ENCODE measurements around the gene CATSPER1.
A peak's percentile ranks its signal among the peaks of the same experiment; 100 is the strongest.
"Not testable (repeated sequence)": the region's sequence is repeated elsewhere in the genome, so short reads cannot be mapped to it uniquely, and the experiment has no call there.

CATSPER1 gene

GRCh38 chr11:66015936-66016792 is 10.1 kb downstream of the CATSPER1 start:
- peaks cover 11 to 19% of the 10 kb centered on the region in 2 donors for H3K27me3 ChIP-seq (ENCODE audit: control insufficient read depth in 1 of 2, insufficient read depth in 2 of 2, low read length in 2 of 2)
- H3K9ac ChIP-seq (ENCODE audit: low read length) = no peak overlapping the region
- H3K27ac ChIP-seq (ENCODE audit: low read depth, low read length) = no peak overlapping the region
- peaks cover 4% of the 10 kb centered on the region for H3K4me1 ChIP-seq (ENCODE audit: insufficient read depth, low read length)
- H3K4me3 ChIP-seq (ENCODE audit: low read depth in 1 of 2, low read length in 2 of 2) = no peak overlapping the region
- H3K36me3 ChIP-seq (ENCODE audit: insufficient read depth, low read length) = no peaks in the 10 kb centered on the region
- H3K9me3 ChIP-seq (ENCODE audit: low read length) = no peaks in the 10 kb centered on the region

GRCh38 chr11:66015454-66015881 is 10.8 kb downstream of the CATSPER1 start:
- no peaks in the 10 kb centered on the region for H3K9me3 ChIP-seq (ENCODE audit: low read length)
- no peak overlapping the region for H3K27ac ChIP-seq (ENCODE audit: low read depth, low read length)
- peaks cover 11 to 19% of the 10 kb centered on the region in 2 donors for H3K27me3 ChIP-seq (ENCODE audit: control insufficient read depth in 1 of 2, insufficient read depth in 2 of 2, low read length in 2 of 2)
- no peaks in the 10 kb centered on the region for H3K36me3 ChIP-seq (ENCODE audit: insufficient read depth, low read length)
- H3K9ac ChIP-seq (ENCODE audit: low read length) = no peak overlapping the region
- no peak overlapping the region for H3K4me3 ChIP-seq (ENCODE audit: low read depth in 1 of 2, low read length in 2 of 2)
- peaks cover 4% of the 10 kb centered on the region for H3K4me1 ChIP-seq (ENCODE audit: insufficient read depth, low read length)

- Histone ChIP-seq H3K9me3 (ENCODE audit: low read length) (no peaks in the 10 kb centered on the region), H3K9ac (ENCODE audit: low read length) (no peak overlapping the region), H3K27ac (ENCODE audit: low read depth, low read length) (no peak overlapping the region)
Measured at GRCh38 chr11:66014804-66015453, 11.3 kb downstream of the CATSPER1 start.

GRCh38 chr11:66013762-66014100 is 12.5 kb downstream of the CATSPER1 start:
- H3K27me3 ChIP-seq (ENCODE audit: control insufficient read depth in 1 of 2, insufficient read depth in 2 of 2, low read length in 2 of 2) = peaks cover 11 to 19% of the 10 kb centered on the region in 2 donors
- no peaks in the 10 kb centered on the region for H3K36me3 ChIP-seq (ENCODE audit: insufficient read depth, low read length)
- peaks cover 4% of the 10 kb centered on the region for H3K4me1 ChIP-seq (ENCODE audit: insufficient read depth, low read length)
- H3K4me3 ChIP-seq (ENCODE audit: low read depth in 1 of 2, low read length in 2 of 2) = no peak overlapping the region
- H3K27ac ChIP-seq (ENCODE audit: low read depth, low read length) = no peak overlapping the region
- no peak overlapping the region for H3K9ac ChIP-seq (ENCODE audit: low read length)
- no peaks in the 10 kb centered on the region for H3K9me3 ChIP-seq (ENCODE audit: low read length)

More at GRCh38 chr11:66014804-66015453, 11.3 kb downstream of the CATSPER1 start:
- Histone ChIP-seq H3K4me3 (ENCODE audit: low read depth in 1 of 2, low read length in 2 of 2) (no peak overlapping the region), H3K4me1 (ENCODE audit: insufficient read depth, low read length) (peaks cover 4% of the 10 kb centered on the region), H3K27me3 (ENCODE audit: control insufficient read depth in 1 of 2, insufficient read depth in 2 of 2, low read length in 2 of 2) (peaks cover 11 to 19% of the 10 kb centered on the region in 2 donors), H3K36me3 (ENCODE audit: insufficient read depth, low read length) (no peaks in the 10 kb centered on the region)

- peaks cover 4% of the 10 kb centered on the region for H3K4me1 ChIP-seq (ENCODE audit: insufficient read depth, low read length)
Measured at GRCh38 chr11:66012946-66013761, 13.1 kb downstream of the CATSPER1 start.

GRCh38 chr11:66012371-66012945 is 13.8 kb downstream of the CATSPER1 start:
- H3K27ac ChIP-seq (ENCODE audit: low read depth, low read length) = no peak overlapping the region
- H3K27me3 ChIP-seq (ENCODE audit: control insufficient read depth in 1 of 2, insufficient read depth in 2 of 2, low read length in 2 of 2) = peaks cover 11 to 19% of the 10 kb centered on the region in 2 donors
- peaks cover 4% of the 10 kb centered on the region for H3K4me1 ChIP-seq (ENCODE audit: insufficient read depth, low read length)
- H3K36me3 ChIP-seq (ENCODE audit: insufficient read depth, low read length) = no peaks in the 10 kb centered on the region
- H3K9me3 ChIP-seq (ENCODE audit: low read length) = no peaks in the 10 kb centered on the region
- H3K4me3 ChIP-seq (ENCODE audit: low read depth in 1 of 2, low read length in 2 of 2) = peak overlapping the region in 1 of 2 donors; percentile 42
- no peak overlapping the region for H3K9ac ChIP-seq (ENCODE audit: low read length)

More at GRCh38 chr11:66012946-66013761, 13.1 kb downstream of the CATSPER1 start:
- Histone ChIP-seq H3K27me3 (ENCODE audit: control insufficient read depth in 1 of 2, insufficient read depth in 2 of 2, low read length in 2 of 2) (peaks cover 11 to 19% of the 10 kb centered on the region in 2 donors), H3K9ac (ENCODE audit: low read length) (no peak overlapping the region), H3K9me3 (ENCODE audit: low read length) (no peaks in the 10 kb centered on the region), H3K36me3 (ENCODE audit: insufficient read depth, low read length) (no peaks in the 10 kb centered on the region), H3K4me3 (ENCODE audit: low read depth in 1 of 2, low read length in 2 of 2) (no peak overlapping the region), H3K27ac (ENCODE audit: low read depth, low read length) (no peak overlapping the region)

GRCh38 chr11:66011785-66012303 is 14.4 kb downstream of the CATSPER1 start, which contains the start of gene CST6:
Gene CST6 (plus strand): TSS chr11:66012008. CDS start chr11:66012045, 37 bp downstream.
- Histone ChIP-seq H3K27me3 (ENCODE audit: control insufficient read depth in 1 of 2, insufficient read depth in 2 of 2, low read length in 2 of 2) (peaks cover 11 to 19% of the 10 kb centered on the region in 2 donors), H3K4me1 (ENCODE audit: insufficient read depth, low read length) (peaks cover 4% of the 10 kb centered on the region), H3K27ac (ENCODE audit: low read depth, low read length) (no peak within 1 kb of the TSS), H3K36me3 (ENCODE audit: insufficient read depth, low read length) (no peaks in the 10 kb centered on the region), H3K9ac (ENCODE audit: low read length) (no peak within 1 kb of the TSS), H3K4me3 (ENCODE audit: low read depth in 1 of 2, low read length in 2 of 2) (peak within 1 kb of the TSS in 1 of 2 donors; percentile 42), H3K9me3 (ENCODE audit: low read length) (no peaks in the 10 kb centered on the region)

- H3K9ac ChIP-seq (ENCODE audit: low read length) = no peak overlapping the region
- no peaks in the 10 kb centered on the region for H3K36me3 ChIP-seq (ENCODE audit: insufficient read depth, low read length)
- H3K27ac ChIP-seq (ENCODE audit: low read depth, low read length) = no peak overlapping the region
- peaks cover 11 to 19% of the 10 kb centered on the region in 2 donors for H3K27me3 ChIP-seq (ENCODE audit: control insufficient read depth in 1 of 2, insufficient read depth in 2 of 2, low read length in 2 of 2)
- H3K9me3 ChIP-seq (ENCODE audit: low read length) = no peaks in the 10 kb centered on the region
- peaks cover 4% of the 10 kb centered on the region for H3K4me1 ChIP-seq (ENCODE audit: insufficient read depth, low read length)
- H3K4me3 ChIP-seq (ENCODE audit: low read depth in 1 of 2, low read length in 2 of 2) = peak overlapping the region in 1 of 2 donors; percentile 42
Measured at GRCh38 chr11:66011239-66011784, 15.0 kb downstream of the CATSPER1 start.

- H3K9me3 ChIP-seq (ENCODE audit: low read length); H3K27ac ChIP-seq (ENCODE audit: low read depth, low read length): not testable (repeated sequence)
Measured at GRCh38 chr11:66010036-66010435, 16.2 kb downstream of the CATSPER1 start.

GRCh38 chr11:66008468-66009101 is 17.7 kb downstream of the CATSPER1 start:
- Histone ChIP-seq H3K36me3 (ENCODE audit: insufficient read depth, low read length) (peaks cover 14% of the 10 kb centered on the region), H3K4me1 (ENCODE audit: insufficient read depth, low read length) (peaks cover 4% of the 10 kb centered on the region), H3K27me3 (ENCODE audit: control insufficient read depth in 1 of 2, insufficient read depth in 2 of 2, low read length in 2 of 2) (peaks cover 10 to 14% of the 10 kb centered on the region in 2 donors), H3K9ac (ENCODE audit: low read length) (no peak overlapping the region), H3K27ac (ENCODE audit: low read depth, low read length) (no peak overlapping the region), H3K4me3 (ENCODE audit: low read depth in 1 of 2, low read length in 2 of 2) (no peak overlapping the region), H3K9me3 (ENCODE audit: low read length) (no peaks in the 10 kb centered on the region)

More at GRCh38 chr11:66010036-66010435, 16.2 kb downstream of the CATSPER1 start:
- not testable (repeated sequence) for H3K9ac ChIP-seq (ENCODE audit: low read length); H3K4me1 ChIP-seq (ENCODE audit: insufficient read depth, low read length); H3K36me3 ChIP-seq (ENCODE audit: insufficient read depth, low read length); H3K4me3 ChIP-seq (ENCODE audit: low read depth in 1 of 2, low read length in 2 of 2)
- H3K27me3 ChIP-seq (ENCODE audit: control insufficient read depth in 1 of 2, insufficient read depth in 2 of 2, low read length in 2 of 2) = peaks cover 11 to 19% of the 10 kb centered on the region in 2 donors

Data from muscle layer of colon (tissue), 2 donors.